ENCODE results near the gene UQCRH.

DNA sequence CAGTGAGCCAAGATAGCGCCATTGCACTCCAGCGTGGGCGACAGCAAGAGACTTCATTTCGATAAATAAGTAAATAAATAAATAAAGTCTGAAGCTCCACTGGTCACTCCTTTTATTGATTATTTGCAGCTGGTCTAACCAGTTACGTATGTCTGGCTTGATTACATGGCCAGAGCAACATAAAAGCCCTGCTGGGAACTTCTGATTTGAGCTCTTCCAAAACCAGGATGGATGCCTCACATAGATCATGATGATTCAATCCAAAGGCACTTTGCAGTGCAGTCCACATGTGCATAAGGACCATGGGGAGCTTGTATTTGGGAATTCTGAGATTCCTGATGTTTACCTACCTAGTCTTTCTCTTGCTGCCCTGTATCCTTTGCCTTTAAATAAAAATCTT lies 61.1 kb downstream of the UQCRH start:
- TF ChIP-seq, protein P1, sequence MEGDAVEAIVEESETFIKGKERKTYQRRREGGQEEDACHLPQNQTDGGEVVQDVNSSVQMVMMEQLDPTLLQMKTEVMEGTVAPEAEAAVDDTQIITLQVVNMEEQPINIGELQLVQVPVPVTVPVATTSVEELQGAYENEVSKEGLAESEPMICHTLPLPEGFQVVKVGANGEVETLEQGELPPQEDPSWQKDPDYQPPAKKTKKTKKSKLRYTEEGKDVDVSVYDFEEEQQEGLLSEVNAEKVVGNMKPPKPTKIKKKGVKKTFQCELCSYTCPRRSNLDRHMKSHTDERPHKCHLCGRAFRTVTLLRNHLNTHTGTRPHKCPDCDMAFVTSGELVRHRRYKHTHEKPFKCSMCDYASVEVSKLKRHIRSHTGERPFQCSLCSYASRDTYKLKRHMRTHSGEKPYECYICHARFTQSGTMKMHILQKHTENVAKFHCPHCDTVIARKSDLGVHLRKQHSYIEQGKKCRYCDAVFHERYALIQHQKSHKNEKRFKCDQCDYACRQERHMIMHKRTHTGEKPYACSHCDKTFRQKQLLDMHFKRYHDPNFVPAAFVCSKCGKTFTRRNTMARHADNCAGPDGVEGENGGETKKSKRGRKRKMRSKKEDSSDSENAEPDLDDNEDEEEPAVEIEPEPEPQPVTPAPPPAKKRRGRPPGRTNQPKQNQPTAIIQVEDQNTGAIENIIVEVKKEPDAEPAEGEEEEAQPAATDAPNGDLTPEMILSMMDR (IDR thresholded peaks at IDR 0.05; ENCODE audit: low read depth, low read length): no peak
- no peak for TF ChIP-seq POLR2A (IDR thresholded peaks at IDR 0.05; ENCODE audit: extremely low read depth, insufficient read length)
